GM12874 (cell line): ENCODE measurements around the gene MYH15.

Source experiments
- TF ChIP-seq, protein P1 (sequence below): IDR thresholded peaks from 2 replicates; pipeline ENCODE4 v1.5.1; 2011; ENCODE audit warnings: low read depth, mild to moderate bottlenecking, control low read depth, low read length, moderate library complexity; ENCODE audit not compliant: insufficient read depth

Gene MYH15

DNA sequence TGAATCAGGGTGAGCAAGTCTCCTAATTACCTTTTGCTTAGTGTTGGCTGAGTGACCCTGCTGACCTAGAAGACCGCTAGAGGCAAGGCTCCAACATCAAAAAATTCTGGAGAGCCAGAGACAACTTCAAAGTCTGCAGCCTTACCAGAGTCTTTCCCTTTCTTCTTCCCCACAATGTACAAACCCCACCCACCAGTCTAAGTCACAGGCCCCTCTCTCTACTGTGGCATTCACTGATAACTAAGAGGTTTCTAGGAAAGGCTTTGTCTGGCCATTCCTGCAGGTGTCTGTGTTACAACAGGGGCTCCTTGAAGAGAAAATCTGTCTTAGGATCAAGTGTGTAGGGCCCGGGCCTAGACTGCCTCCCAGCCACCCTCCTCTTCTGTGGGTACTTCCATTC lies 525 bp downstream of the MYH15 start:
- TF ChIP-seq, protein P1, sequence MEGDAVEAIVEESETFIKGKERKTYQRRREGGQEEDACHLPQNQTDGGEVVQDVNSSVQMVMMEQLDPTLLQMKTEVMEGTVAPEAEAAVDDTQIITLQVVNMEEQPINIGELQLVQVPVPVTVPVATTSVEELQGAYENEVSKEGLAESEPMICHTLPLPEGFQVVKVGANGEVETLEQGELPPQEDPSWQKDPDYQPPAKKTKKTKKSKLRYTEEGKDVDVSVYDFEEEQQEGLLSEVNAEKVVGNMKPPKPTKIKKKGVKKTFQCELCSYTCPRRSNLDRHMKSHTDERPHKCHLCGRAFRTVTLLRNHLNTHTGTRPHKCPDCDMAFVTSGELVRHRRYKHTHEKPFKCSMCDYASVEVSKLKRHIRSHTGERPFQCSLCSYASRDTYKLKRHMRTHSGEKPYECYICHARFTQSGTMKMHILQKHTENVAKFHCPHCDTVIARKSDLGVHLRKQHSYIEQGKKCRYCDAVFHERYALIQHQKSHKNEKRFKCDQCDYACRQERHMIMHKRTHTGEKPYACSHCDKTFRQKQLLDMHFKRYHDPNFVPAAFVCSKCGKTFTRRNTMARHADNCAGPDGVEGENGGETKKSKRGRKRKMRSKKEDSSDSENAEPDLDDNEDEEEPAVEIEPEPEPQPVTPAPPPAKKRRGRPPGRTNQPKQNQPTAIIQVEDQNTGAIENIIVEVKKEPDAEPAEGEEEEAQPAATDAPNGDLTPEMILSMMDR = no peak

DNA sequence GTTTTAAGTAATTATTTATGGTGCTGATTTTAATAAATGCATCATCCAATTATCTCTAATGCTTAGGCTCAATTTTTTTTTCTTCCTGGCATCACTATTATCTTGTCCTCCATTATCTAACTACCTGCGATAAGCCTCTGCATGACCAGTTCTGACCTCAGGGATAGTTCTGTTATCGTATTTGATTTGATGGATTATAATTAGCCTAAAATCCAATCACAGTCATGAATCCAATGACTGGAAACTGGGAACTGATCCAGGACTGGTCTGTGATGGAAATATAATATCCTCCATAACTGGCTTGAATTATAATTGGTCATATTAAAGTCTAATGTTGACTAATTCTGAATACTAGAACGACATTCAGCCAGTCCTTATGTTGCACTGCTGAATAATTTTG lies 1.1 kb downstream of the MYH15 start:
- TF ChIP-seq, protein P1 = no peak

DNA sequence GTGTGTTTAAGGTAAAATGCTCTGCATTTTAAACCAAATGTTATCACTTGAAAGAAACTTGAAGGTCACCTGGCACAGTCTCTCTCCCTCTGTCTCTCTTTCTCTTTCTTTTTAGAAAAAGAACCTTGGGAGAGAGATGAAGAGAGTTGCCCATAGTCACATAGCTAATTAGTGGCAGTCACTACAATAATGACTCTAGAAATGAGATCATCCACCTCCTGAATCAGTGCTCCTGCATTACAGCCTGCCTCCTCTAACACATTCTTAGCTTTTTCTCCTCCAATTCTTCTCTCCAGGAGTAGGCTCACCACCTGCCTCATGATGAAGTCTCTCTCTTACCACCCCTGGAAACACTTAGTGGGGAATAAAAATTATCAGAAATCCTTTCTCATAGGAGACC lies 2.5 kb downstream of the MYH15 start:
- TF ChIP-seq, protein P1 = no peak

DNA sequence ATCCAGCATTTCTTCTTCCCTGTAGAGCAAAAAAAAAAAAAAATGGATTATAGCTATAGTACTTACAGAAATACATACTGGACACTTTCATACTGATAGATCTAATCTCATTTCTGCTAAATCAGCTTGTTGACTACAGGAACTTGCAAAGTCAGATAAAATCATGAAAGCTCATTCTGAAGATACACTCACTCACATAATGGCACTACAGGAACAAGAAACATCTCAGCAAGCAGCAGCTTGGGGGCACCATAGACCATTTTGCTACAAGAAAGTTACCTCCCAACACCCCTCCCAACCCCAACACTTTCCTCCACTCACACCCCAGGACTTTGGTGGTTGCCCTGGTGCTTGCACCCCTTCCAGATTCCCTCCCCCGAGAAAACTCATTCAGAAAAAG lies 4.6 kb downstream of the MYH15 start:
- TF ChIP-seq, protein P1 = 0 out of 2 replicates have a peak, but pooled peaks have one; percentile 4

DNA sequence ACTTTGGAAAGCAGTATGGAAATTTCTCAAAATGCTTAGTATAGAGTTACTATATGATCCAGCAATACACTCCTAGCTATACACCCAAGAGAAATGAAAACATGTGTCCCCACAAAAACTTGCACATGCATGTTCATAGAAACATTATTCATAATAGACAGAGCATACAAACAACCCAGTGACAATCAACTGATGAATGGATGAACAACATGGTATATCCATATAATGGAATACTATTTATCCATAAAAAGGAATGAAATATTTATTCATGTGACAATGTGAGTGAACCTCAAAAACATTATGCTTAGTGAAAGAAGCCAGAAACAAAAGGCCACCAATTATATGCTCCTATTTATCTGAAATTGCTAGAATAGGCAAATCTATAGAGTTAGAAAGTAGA lies 6.7 kb downstream of the MYH15 start:
- TF ChIP-seq, protein P1 = no peak

DNA sequence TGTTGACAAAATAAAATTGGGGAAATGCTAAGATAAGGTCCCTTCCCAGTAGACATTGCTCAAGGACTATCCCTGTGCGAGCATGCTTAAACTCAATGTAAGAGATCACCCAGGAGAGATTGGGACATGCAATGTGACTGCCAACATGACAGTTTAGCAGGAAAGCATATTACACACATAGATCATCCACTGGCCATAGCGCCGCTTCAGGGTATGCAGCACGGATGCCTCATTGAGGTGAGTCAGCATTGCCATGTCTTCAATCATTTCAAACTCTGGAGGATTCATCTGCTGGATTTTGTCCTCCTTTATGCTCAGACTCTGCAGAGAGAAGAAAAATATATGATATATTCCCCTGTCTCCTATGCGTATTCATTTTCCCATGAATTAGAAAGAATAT lies 8.9 kb downstream of the MYH15 start:
- TF ChIP-seq, protein P1 = no peak

DNA sequence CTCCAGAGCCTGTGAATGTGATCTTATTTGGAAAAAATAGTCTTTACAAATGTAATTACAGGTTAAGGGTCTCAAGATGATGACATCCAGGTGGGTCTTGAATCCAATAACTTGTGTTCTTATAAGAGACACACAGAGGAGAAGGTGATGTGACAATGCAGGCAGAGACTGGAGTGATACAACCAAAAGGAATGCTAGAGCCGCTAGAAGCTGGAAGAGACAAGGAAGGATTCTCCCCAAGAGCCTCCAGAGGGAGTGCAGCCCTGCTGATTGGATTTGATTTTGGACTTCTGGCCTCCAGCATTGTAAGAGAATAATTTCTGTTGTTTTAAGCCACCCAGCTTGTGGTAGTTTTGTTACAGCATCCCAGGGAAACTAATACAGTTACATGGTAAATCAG lies 9.7 kb downstream of the MYH15 start:
- TF ChIP-seq, protein P1 = no peak

DNA sequence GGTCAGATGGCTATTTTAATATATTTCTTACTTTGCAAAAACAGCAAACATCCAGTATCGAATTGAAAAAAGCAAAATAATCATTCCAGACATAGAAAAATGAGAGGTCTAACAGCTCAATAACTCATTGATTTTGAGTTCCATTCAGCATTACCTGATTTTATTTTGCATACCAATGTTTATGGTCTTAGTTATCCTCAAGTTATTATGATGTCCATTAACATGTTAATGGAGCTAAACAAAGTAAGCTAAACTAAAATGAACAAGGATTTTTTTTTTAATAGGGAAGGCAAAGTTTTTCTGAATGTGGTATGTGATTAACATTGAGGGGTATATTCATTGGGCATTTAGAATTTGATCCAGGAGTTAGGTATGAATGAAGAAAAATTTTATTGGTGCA lies 13.1 kb downstream of the MYH15 start:
- TF ChIP-seq, protein P1 = no peak
